T-helper 1 cell treated with Interleukin-12 subunit alpha and Interleukin-12 subunit beta and Interleukin-4 antibody, amounts not matched to agents 30 ng/mL and 1 ng/mL, for 36 hours (primary cell): ENCODE measurements around the gene SLN. TPM values are rescaled to one million over a fixed set of nuclear protein-coding genes. Genes with fewer than 3 reads are reported as not detected.

Source experiments
- intact Hi-C: fragments of 100-400 bp; cut with micrococcal nuclease; formaldehyde crosslinking; loops from one replicate; pipeline ENCODE4 v1.15.1; 2024
- total RNA-seq: library from RNA; stranded (reverse); gene quantifications from 2 replicates; pipeline ENCODE4 v1.2.3, GENCODE V29; 2022

Gene SLN
- total RNA-seq, 1 donor from 2014 or later, result not detected

GRCh38 chr11:107688322-107688918 lies 23.4 kb downstream of the SLN start:
- intact Hi-C loops, result loop anchor here (5.0 to 10.0 kb wide), 2 partner anchors 231 to 1604 kb away; partner anchors contain the start of gene CWF19L2

DNA sequence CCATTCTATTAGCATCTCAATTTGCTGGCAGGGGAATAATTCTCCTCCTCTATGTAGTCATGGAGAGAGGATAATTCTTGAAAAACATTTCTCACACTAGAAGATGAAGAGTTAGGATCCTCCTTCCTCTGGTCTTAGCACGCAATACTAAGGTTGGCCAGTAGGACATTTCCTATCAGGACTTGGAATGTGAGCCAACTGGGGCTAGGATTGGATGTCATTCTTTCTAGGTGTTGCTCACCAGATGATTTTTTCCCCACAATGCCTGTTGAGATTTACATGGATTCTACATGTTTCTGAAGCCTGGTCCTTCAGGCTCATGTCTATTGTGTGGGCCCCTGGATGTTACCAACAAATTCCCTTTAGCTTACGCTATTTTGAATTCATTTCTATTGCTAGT lies 28.0 kb downstream of the SLN start:
- intact Hi-C loops, result loop anchor here (10.0 kb wide), 1 partner anchor 1599 kb away; no protein-coding TSS in a partner anchor

- intact Hi-C loops, result loop anchor here (10.0 kb wide), 1 partner anchor 1598 kb away; no protein-coding TSS in a partner anchor
These were observed 28.8 kb downstream of the SLN start for GRCh38 chr11:107683061-107683460.

DNA sequence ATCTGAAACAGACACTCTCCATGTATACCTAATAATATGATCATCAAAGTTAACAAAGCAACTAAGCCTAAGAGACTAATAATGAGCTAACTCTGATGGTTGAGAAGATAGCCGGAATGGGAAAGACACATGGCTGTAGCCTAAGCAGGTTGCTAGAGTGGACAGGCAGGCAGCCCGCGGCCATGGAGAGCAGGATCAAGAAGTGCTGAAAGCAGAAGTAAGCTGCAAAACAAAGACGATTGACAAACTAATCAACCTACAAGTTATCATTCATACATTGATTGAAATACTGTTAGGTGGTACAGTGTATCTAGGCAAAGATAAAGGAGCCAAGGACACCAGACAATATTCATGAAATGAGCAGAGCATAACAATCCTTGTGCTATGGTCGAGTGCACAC lies 29.3 kb downstream of the SLN start:
- intact Hi-C loops, result loop anchor here (10.0 kb wide), 1 partner anchor 1598 kb away; no protein-coding TSS in a partner anchor

DNA sequence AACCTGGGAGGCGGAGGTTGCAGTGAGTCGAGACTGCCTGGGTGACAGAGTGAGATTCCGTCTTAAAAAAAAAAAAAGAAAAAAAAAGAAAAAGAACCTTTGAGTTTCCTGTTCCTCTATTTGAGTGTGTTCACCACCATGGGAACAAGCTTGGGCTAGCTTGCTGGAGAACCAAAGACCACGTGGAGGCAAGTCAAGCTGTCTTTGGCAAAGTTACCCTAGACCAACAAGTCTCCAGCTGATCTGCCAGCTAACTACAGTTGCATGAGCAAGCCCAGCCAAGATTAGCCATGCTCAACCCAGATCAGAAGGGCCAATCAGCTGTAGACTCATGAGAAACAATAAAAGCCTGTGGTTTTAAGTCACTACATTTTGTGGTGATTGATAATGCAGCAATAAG lies 29.7 kb downstream of the SLN start:
- intact Hi-C loops, result loop anchor here (10.0 kb wide), 1 partner anchor 1597 kb away; no protein-coding TSS in a partner anchor

GRCh38 chr11:107679255-107680024 lies 32.4 kb downstream of the SLN start:
- intact Hi-C loops, result loop anchor here (10.0 kb wide), 1 partner anchor 1595 kb away; no protein-coding TSS in a partner anchor

DNA sequence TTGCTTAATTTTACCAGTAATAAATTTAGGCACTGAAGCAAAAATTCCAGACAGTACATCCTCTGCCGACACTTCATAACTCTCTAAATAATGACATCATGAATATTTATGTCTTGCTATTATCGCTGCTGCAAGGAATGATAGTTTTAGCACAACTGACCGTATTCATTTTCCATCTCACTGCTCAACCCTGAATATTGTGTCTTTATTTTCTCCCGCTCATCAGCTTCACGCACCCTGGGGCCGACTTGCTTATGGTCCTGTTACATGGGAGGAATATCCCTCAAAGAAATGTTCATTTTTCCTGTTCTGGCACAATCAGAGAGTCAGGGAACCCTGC lies 33.3 kb downstream of the SLN start:
- intact Hi-C loops, result no loop called here

DNA sequence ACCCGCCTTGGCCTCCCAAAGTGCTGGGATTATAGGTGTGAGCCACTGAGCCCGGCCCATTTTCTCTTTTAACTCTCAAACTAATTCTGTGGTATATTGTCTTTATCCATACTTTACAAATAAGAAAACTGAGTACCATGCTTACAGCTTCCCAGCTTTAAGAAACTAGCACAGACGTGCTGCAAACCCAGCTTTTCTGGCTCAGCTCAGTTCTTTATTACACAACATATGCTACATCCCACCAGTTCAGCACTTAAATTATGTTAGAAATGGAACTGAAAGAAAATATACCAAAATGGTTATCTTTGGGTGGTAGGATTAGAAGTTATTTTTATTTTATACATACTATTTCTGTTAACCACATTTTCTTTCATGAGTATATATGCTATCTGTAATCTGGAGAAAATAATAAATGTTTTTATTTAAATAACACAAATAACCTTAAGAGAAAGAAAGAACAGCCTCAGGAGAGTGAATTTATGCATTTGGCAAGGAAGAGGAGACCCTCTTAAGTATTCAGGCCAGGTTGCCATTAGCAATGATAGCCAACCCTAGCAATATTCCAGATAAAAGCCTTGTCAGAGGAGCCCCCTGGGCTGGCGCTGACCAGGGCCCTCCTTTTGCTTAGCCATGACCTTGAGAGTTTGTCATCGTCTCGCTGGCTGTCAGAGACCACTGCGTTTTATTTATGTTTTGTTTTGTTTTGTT lies 33.8 kb downstream of the SLN start:
- intact Hi-C loops, result no loop called here

DNA sequence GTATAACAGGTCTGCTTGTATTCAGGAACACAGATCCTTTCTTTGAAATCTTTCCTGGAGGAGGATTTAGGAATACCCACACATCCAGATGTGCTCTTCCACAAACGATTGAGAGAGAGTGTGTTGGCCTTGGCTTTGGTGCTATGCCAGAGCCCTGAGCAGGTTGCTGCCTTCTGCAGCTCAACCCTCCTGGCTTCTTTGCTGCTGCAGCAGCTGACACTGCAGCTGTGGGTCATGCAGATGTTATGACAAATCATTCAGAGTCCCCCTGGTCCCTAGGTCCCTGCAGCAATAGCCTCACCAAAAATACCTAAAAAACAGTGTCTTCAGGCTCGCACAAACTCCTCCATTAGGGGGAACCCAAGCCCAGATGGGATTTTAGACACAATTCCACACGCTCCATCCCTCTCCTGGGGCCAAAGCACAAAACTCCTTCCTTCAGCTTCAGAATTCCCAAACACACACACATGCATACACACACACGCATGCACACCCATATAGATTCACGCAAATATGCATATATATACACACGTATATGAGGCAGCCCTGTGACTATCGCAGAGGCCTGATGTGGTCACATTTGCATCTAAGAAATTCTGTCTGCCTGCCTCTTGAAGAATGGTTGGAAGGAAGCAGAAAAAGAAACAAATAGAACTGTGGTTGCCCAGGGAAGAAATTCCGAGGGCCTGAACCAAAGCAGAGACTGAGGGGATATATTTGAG lies 35.4 kb downstream of the SLN start:
- intact Hi-C loops, result no loop called here

GRCh38 chr11:107675902-107676301 lies 36.0 kb downstream of the SLN start:
- intact Hi-C loops, result no loop called here

GRCh38 chr11:107669893-107670601 lies 41.8 kb downstream of the SLN start:
- intact Hi-C loops, result no loop called here

GRCh38 chr11:107669191-107669740 lies 42.6 kb downstream of the SLN start:
- intact Hi-C loops, result no loop called here

- intact Hi-C loops, result no loop called here
These were observed 44.8 kb downstream of the SLN start for GRCh38 chr11:107666911-107667613.

GRCh38 chr11:107665018-107665417 lies 46.8 kb downstream of the SLN start:
- intact Hi-C loops, result no loop called here

GRCh38 chr11:107661656-107662055 lies 50.2 kb downstream of the SLN start:
- intact Hi-C loops, result no loop called here

DNA sequence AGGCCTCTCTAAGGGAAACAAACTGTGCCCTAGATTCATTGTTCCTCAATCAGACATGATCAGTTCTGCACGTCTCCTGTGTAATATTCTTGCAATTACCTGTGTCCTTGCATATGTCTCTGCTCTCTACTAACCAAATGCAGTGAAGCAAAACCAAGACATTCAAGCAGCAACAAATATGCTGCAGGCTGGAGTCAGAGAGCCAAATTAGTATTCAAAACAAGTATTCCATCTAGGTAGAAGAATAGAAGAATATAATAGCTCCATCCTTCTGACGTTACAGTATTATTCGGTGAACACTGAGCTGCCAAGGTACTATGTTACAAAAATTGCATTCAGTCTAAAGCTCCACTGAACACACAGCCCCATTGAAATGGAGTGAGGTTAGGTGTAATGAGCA lies 51.8 kb downstream of the SLN start:
- intact Hi-C loops, result no loop called here

- intact Hi-C loops, result no loop called here
These were observed 52.5 kb downstream of the SLN start for GRCh38 chr11:107659310-107659709.
